Embryonic facial prominence (tissue), 1 donor: ENCODE results near the gene DLEC1.
"Not testable (repeated sequence)": the region's sequence is repeated elsewhere in the genome, so short reads cannot be mapped to it uniquely, and the experiment has no call there.

Experiments
- DNase-seq: peaks from one replicate; pipeline ENCODE4 v3.0.0-alpha.2; 2016; ENCODE audit errors: extremely low spot score

DLEC1 gene

GRCh38 chr3:38083254-38083653, 44.2 kb downstream of the DLEC1 start:
- DNase-seq: not testable (repeated sequence)

GRCh38 chr3:38083871-38084333, 44.9 kb downstream of the DLEC1 start:
- no peak for DNase-seq

GRCh38 chr3:38084334-38085310, 45.6 kb downstream of the DLEC1 start:
- DNase-seq: no peak

- DNase-seq: no peak
Observed at GRCh38 chr3:38085311-38085942, 46.4 kb downstream of the DLEC1 start.

- no peak for DNase-seq
Observed at GRCh38 chr3:38085943-38086324, 46.9 kb downstream of the DLEC1 start.

GRCh38 chr3:38086496-38086895, 47.5 kb downstream of the DLEC1 start:
- no peak for DNase-seq

- DNase-seq: not testable (repeated sequence)
Observed at GRCh38 chr3:38087278-38087677, 48.3 kb downstream of the DLEC1 start.

GRCh38 chr3:38088126-38089078, 49.4 kb downstream of the DLEC1 start:
- no peak for DNase-seq

- DNase-seq: no peak
Observed at GRCh38 chr3:38089163-38089562, 50.2 kb downstream of the DLEC1 start.

GRCh38 chr3:38090453-38090852, 51.4 kb downstream of the DLEC1 start:
- DNase-seq: no peak

- DNase-seq: no peak
Observed at GRCh38 chr3:38094999-38095398, 56.0 kb downstream of the DLEC1 start.

GRCh38 chr3:38095669-38096483, 56.9 kb downstream of the DLEC1 start:
- no peak for DNase-seq

- DNase-seq: no peak
Observed at GRCh38 chr3:38097446-38098375, 58.7 kb downstream of the DLEC1 start.

GRCh38 chr3:38098376-38098723, 59.3 kb downstream of the DLEC1 start:
- no peak for DNase-seq

GRCh38 chr3:38099518-38099917, 60.5 kb downstream of the DLEC1 start:
- no peak for DNase-seq

- no peak for DNase-seq
Observed at GRCh38 chr3:38100498-38100897, 61.5 kb downstream of the DLEC1 start.

- no peak for DNase-seq
Observed at GRCh38 chr3:38101811-38102443, 62.9 kb downstream of the DLEC1 start.

GRCh38 chr3:38102444-38102814, 63.4 kb downstream of the DLEC1 start:
- no peak for DNase-seq

- no peak for DNase-seq
Observed at GRCh38 chr3:38105525-38105924, 66.5 kb downstream of the DLEC1 start.
